Activated naive CD4-positive, alpha-beta T cell treated with anti-CD3 and anti-CD28 coated beads, Interleukin-2, amount 50 U/mL, for 24 hours (primary cell): ENCODE results near the gene FAM13A.

Source experiments
- H3K27ac Mint-ChIP-seq: one replicate; pipeline ENCODE4 v1.8.0; 2021; ENCODE audit warnings: mild to moderate bottlenecking, mixed read lengths
- H3K27me3 Mint-ChIP-seq: one replicate; pipeline ENCODE4 v1.8.0; 2021; ENCODE audit warnings: mixed read lengths
- H3K36me3 Mint-ChIP-seq: one replicate; pipeline ENCODE4 v1.8.0; 2021; ENCODE audit warnings: mixed read lengths
- H3K4me1 Mint-ChIP-seq: one replicate; pipeline ENCODE4 v1.8.0; 2021; ENCODE audit warnings: mixed read lengths
- H3K4me3 Mint-ChIP-seq: one replicate; pipeline ENCODE4 v1.8.0; 2021; ENCODE audit warnings: mild to moderate bottlenecking, mixed read lengths
- H3K9me3 Mint-ChIP-seq: one replicate; pipeline ENCODE4 v1.8.0; 2021; ENCODE audit warnings: mixed read lengths

Gene FAM13A

DNA sequence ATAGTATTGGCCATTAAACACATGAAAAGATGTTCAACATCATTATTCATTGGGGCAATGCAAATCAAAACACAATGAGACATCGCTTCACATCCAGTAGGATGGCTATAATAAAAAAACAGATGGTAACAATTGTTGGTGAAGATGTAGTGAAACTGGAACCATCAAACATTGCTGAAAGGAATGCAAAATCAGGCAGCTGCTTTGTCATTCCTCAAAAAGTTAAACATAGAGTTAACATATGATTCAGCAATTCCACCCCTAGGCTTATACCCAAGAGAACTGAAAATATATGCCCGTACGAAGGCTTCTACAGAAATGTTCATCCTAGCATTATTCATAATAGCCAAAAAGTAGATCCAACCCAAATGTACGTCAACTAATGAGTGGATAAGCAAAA lies 215.3 kb downstream of the FAM13A start:
- no peaks in the 10 kb centered on the region for H3K27me3 Mint-ChIP-seq
- H3K4me3 Mint-ChIP-seq, result no peak overlapping the region
- H3K27ac Mint-ChIP-seq, result no peak overlapping the region
- no peaks in the 10 kb centered on the region for H3K36me3 Mint-ChIP-seq
- no peaks in the 10 kb centered on the region for H3K4me1 Mint-ChIP-seq
- H3K9me3 Mint-ChIP-seq, result no peaks in the 10 kb centered on the region

DNA sequence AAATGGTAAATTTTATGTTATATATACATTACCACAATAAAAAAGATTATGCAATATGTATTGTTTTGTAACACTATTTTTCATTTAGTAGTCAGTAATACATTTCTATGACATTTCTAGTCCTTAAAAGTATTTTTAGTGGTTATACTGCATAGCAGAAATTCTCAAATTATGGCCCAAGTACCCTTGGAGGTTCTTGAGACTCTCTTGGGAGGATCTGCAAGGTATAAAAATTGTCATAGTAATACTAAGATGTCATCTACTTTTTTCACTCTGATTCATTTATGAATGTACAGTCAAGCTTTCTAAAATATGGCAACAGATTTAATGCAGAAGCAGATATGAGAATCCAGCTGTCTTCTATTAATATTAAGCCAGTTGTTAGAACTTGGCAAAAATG lies 220.8 kb downstream of the FAM13A start:
- no peaks in the 10 kb centered on the region for H3K27me3 Mint-ChIP-seq
- H3K27ac Mint-ChIP-seq, result no peak overlapping the region

DNA sequence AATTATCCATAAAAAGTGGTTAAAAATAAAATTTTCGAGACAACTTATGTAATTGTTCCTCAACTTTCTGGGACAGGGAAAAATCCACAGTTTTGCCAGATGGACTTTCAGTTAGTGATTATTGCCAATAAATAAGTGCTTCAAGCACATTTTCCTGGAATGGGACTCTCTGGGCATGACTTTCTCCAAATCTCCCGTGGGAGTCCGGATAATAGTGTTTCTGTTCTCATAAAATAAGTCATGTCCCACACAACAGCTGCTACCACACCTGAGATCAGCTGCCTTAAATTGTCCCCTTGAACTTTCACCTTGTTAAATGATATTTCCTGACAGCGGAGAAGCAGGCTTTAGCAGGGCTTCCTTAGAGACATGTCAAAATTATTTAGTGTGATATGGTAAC lies 226.0 kb downstream of the FAM13A start:
- no peaks in the 10 kb centered on the region for H3K36me3 Mint-ChIP-seq
- H3K27me3 Mint-ChIP-seq, result no peaks in the 10 kb centered on the region
- no peaks in the 10 kb centered on the region for H3K4me1 Mint-ChIP-seq
- H3K27ac Mint-ChIP-seq, result no peak overlapping the region
- H3K4me3 Mint-ChIP-seq, result no peak overlapping the region
- H3K9me3 Mint-ChIP-seq, result no peaks in the 10 kb centered on the region

More for the DNA sequence above, 220.8 kb downstream of the FAM13A start:
- Mint-ChIP-seq H3K4me1 (no peaks in the 10 kb centered on the region), H3K4me3 (no peak overlapping the region), H3K36me3 (no peaks in the 10 kb centered on the region), H3K9me3 (no peaks in the 10 kb centered on the region)

DNA sequence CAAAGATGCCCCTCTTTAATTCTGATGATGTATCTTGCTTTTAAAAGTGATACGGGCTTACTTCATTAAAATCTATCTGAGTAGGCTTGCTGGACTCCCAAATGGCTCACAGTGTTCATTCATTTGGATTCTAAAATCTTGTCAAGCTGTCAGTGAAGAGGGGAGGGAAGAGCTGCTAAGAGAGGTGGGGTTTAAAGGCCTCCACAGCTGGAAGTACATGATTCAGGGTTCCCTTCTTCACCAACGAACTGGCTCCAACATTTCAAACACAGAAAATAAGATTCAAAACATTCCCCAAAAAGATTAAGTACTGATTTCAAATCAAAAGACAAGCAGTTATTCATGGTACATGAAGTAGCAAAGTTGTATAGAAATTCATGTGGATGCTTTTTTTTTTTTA lies 226.4 kb downstream of the FAM13A start:
- Mint-ChIP-seq H3K9me3 (no peaks in the 10 kb centered on the region), H3K4me1 (no peaks in the 10 kb centered on the region), H3K27me3 (no peaks in the 10 kb centered on the region), H3K36me3 (no peaks in the 10 kb centered on the region), H3K4me3 (no peak overlapping the region), H3K27ac (no peak overlapping the region)

GRCh38 chr4:88828842-88829571 lies 228.0 kb downstream of the FAM13A start:
- no peak overlapping the region for H3K27ac Mint-ChIP-seq
- H3K36me3 Mint-ChIP-seq, result no peaks in the 10 kb centered on the region
- H3K27me3 Mint-ChIP-seq, result no peaks in the 10 kb centered on the region
- no peaks in the 10 kb centered on the region for H3K4me1 Mint-ChIP-seq
- H3K9me3 Mint-ChIP-seq, result no peaks in the 10 kb centered on the region
- H3K4me3 Mint-ChIP-seq, result no peak overlapping the region

GRCh38 chr4:88827442-88827841 lies 229.5 kb downstream of the FAM13A start:
- H3K36me3 Mint-ChIP-seq, result no peaks in the 10 kb centered on the region
- no peak overlapping the region for H3K27ac Mint-ChIP-seq
- peaks cover 14% of the 10 kb centered on the region for H3K4me1 Mint-ChIP-seq
- H3K9me3 Mint-ChIP-seq, result no peaks in the 10 kb centered on the region
- H3K27me3 Mint-ChIP-seq, result no peaks in the 10 kb centered on the region
- H3K4me3 Mint-ChIP-seq, result no peak overlapping the region

GRCh38 chr4:88826771-88827170 lies 230.2 kb downstream of the FAM13A start:
- H3K36me3 Mint-ChIP-seq, result no peaks in the 10 kb centered on the region
- peaks cover 19% of the 10 kb centered on the region for H3K4me1 Mint-ChIP-seq
- H3K27me3 Mint-ChIP-seq, result no peaks in the 10 kb centered on the region
- H3K9me3 Mint-ChIP-seq, result no peaks in the 10 kb centered on the region
- no peak overlapping the region for H3K4me3 Mint-ChIP-seq
- no peak overlapping the region for H3K27ac Mint-ChIP-seq

DNA sequence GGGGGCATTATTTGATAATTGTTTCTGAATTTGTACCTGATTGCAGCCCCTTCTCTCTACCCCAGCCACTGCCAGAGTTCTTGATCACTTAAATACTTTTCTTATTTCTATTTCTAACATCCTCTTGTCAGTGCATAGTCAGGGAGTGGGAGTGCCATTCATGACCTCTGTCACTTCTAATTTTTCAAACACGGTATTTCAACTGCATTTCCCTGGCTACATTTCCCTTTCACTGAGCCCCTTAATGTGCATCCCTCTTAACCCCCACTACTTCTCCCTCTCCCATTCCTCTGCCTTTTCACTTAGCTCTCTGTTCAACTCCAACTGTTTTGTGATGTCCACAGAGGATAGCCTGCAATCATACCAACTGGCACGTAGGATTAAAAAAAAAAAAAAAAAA lies 231.1 kb downstream of the FAM13A start:
- H3K27ac Mint-ChIP-seq, result no peak overlapping the region
- no peaks in the 10 kb centered on the region for H3K27me3 Mint-ChIP-seq
- H3K36me3 Mint-ChIP-seq, result no peaks in the 10 kb centered on the region
- H3K4me3 Mint-ChIP-seq, result no peak overlapping the region
- H3K9me3 Mint-ChIP-seq, result no peaks in the 10 kb centered on the region
- peaks cover 20% of the 10 kb centered on the region for H3K4me1 Mint-ChIP-seq

DNA sequence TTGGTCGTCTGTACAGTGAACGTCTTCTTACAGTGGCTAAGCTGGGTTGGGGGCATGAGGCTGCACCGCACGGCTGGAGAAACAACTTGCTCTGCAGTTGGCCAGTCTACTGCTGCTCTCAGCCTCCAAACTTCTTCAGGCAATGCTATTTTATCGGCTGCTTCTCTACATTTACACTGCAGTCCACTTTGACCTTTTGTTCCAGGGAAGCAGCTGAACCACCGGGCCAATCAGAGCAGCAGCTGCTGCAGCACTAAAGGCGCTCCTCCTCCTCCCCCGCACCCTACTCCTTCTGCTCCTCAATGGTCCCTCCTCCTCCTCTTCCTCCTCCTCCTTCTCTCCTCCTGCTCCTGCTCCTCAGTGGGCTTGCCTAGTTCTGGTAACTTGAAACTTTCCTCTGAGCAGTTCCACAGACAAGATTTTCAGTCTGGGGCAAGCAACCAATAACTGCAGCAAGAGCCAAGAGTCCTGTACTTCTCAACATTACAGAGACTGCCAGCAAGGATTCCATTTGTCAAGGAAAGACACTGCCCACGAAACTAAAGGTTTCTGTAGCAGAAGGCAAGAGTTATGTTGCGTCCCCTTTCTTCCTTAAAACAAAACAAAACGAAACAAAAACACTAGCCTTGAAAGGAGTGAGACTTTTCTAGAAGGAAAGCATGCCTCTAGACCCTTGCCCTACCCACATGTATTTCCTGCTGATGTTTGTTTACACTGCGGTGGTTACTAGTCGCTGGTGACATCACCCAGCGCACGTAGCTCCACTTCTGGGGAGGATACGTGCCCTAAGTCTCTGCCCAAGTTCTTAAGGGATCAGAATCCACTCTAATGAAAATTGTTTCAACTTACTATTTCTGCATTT lies 233.7 kb downstream of the FAM13A start:
- H3K27ac Mint-ChIP-seq, result peak overlapping the region; percentile 67
- H3K9me3 Mint-ChIP-seq, result no peaks in the 10 kb centered on the region
- H3K36me3 Mint-ChIP-seq, result no peaks in the 10 kb centered on the region
- H3K4me3 Mint-ChIP-seq, result peak overlapping the region; percentile 96
- no peaks in the 10 kb centered on the region for H3K27me3 Mint-ChIP-seq
- H3K4me1 Mint-ChIP-seq, result peaks cover 43% of the 10 kb centered on the region

- Mint-ChIP-seq H3K27ac (peak overlapping the region; percentile 36), H3K4me1 (peaks cover 44% of the 10 kb centered on the region), H3K36me3 (no peaks in the 10 kb centered on the region), H3K4me3 (peak overlapping the region; percentile 96), H3K27me3 (no peaks in the 10 kb centered on the region), H3K9me3 (no peaks in the 10 kb centered on the region)
These were observed 234.8 kb downstream of the FAM13A start for GRCh38 chr4:88822034-88822789.

DNA sequence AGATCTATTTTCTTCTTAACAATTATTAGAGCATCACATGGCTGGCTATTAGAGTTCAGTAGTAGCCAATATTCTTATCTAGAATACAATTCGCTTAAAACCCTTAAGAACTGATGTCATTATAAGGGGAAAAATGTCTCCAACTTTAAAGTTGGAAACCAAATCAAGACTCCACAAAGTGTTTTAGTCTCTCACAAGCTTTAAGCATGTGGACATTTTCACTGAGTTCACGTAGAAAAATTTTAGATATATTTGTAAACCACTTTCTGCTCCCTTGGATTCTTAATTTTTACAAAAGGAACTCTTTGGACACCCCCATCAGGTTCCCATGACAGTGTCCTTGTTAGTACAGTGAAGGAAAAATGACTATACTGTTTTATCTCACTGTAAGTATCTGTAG lies 235.5 kb downstream of the FAM13A start:
- Mint-ChIP-seq H3K27me3 (no peaks in the 10 kb centered on the region), H3K9me3 (no peaks in the 10 kb centered on the region), H3K4me1 (peaks cover 44% of the 10 kb centered on the region), H3K36me3 (no peaks in the 10 kb centered on the region), H3K4me3 (no peak overlapping the region), H3K27ac (no peak overlapping the region)

DNA sequence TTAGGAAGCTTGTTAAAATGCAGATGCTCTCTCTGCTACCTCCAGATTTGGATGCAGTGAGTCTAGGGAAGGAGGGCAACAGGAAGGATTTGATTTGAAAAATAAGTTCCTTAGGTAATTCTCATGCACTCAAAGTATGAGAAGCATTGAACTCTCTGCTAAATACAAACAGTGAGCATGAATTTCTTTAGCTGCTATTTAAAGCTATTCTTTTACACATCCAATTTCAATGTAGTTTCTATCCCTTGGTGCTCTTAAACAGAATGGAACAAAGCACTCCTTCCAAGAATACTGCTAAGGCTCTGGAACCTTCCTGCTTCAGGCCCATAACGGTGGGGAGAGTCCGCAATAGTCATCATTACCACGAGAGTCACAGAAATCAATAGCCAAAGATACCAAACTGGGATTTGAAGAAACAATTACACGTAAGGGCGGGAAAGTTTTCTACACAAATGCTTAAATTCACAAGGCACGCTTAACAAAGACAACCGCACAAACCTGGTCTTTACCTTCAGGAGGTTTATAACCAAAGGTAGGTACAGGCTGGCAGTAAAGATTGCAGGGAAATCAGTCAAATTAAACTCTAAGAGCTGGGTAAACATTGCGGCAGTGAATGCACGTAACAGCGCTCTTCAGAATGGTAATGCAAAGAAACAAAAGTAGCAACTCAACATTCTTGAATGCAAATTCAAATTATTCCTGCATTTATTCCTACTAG lies 236.1 kb downstream of the FAM13A start:
- peaks cover 44% of the 10 kb centered on the region for H3K4me1 Mint-ChIP-seq
- peak overlapping the region; percentile 2 for H3K4me3 Mint-ChIP-seq
- no peaks in the 10 kb centered on the region for H3K36me3 Mint-ChIP-seq
- no peaks in the 10 kb centered on the region for H3K9me3 Mint-ChIP-seq
- peak overlapping the region; percentile 3 for H3K27ac Mint-ChIP-seq
- H3K27me3 Mint-ChIP-seq, result no peaks in the 10 kb centered on the region

- peak overlapping the region; percentile 46 for H3K27ac Mint-ChIP-seq
- H3K4me3 Mint-ChIP-seq, result peak overlapping the region; percentile 3
- H3K4me1 Mint-ChIP-seq, result peaks cover 44% of the 10 kb centered on the region
- H3K9me3 Mint-ChIP-seq, result no peaks in the 10 kb centered on the region
- no peaks in the 10 kb centered on the region for H3K36me3 Mint-ChIP-seq
- H3K27me3 Mint-ChIP-seq, result peaks cover 2% of the 10 kb centered on the region
These were observed 236.9 kb downstream of the FAM13A start for GRCh38 chr4:88819818-88820697.

- Mint-ChIP-seq H3K4me3 (no peak overlapping the region), H3K4me1 (peaks cover 44% of the 10 kb centered on the region), H3K36me3 (no peaks in the 10 kb centered on the region), H3K27me3 (peaks cover 2% of the 10 kb centered on the region), H3K27ac (no peak overlapping the region), H3K9me3 (no peaks in the 10 kb centered on the region)
These were observed 238.1 kb downstream of the FAM13A start for GRCh38 chr4:88818631-88819470.
